Mucosa of descending colon (tissue), 3 donors: Measurements from ENCODE around the gene PKN3. TPM values are rescaled to one million over a fixed set of nuclear protein-coding genes. Genes with fewer than 3 reads are reported as not detected.

Source experiments
- ATAC-seq: fragments of 200-7000 bp; cut with Tn5 transposase; one replicate; pipeline ENCODE4 v1.9.1; 2020; ENCODE audit warnings: mild to moderate bottlenecking, moderate library complexity
- DNase-seq, 3 donors: peaks; one replicate each; pipeline ENCODE4 v3.0.0-alpha.2; 2020
- H3K36me3 ChIP-seq: fragments of 200-600 bp; one replicate; pipeline ENCODE4 v1.8.0; 2021; ENCODE audit warnings: low read depth, mild to moderate bottlenecking
- H3K4me1 ChIP-seq: fragments of 200-600 bp; one replicate; pipeline ENCODE4 v1.8.0; 2021; ENCODE audit warnings: low read depth, mild to moderate bottlenecking
- H3K4me3 ChIP-seq: fragments of 200-600 bp; one replicate; pipeline ENCODE4 v1.8.0; 2021; ENCODE audit warnings: mild to moderate bottlenecking
- H3K9me3 ChIP-seq: fragments of 200-600 bp; one replicate; pipeline ENCODE4 v1.8.0; 2021; ENCODE audit warnings: mild to moderate bottlenecking
- intact Hi-C, 2 donors: fragments of 100-400 bp; cut with DNase I in 1 of 2; cut with micrococcal nuclease in 1 of 2; formaldehyde crosslinking; loops; one replicate each; pipeline versions ENCODE4 v1.11.0 to v1.11.1; 2022; cut with DNase I, micrococcal nuclease
- total RNA-seq, 3 donors: library from RNA; stranded (reverse); fragmentation: NEBNext Ultra II Directional in 2 of 3; extraction: Animal tissue kit (Norgen Biotek cat#: 25700) in 2 of 3; gene quantifications; one replicate each; pipeline versions ENCODE4 v1.2.1 to v1.2.4, GENCODE V29; 2021 to 2023
- TF ChIP-seq, protein P1 (sequence below): fragments of 200-600 bp; IDR thresholded peaks from one replicate; pipeline ENCODE4 v1.8.0; 2022; ENCODE audit warnings: antibody characterized with exemption, mild to moderate bottlenecking
- donor health status: DM: no; HTN: no; CAD: no; lungs with moderate emphysema.
- donor health status: DM: no; HTN: no; CAD: no.
- donor health status: DM: no; HTN: yes; CAD: no.

Gene PKN3
- total RNA-seq, 3 donors from 2014 or later = 2.5 to 4.9 (median 3.8) TPM

DNA sequence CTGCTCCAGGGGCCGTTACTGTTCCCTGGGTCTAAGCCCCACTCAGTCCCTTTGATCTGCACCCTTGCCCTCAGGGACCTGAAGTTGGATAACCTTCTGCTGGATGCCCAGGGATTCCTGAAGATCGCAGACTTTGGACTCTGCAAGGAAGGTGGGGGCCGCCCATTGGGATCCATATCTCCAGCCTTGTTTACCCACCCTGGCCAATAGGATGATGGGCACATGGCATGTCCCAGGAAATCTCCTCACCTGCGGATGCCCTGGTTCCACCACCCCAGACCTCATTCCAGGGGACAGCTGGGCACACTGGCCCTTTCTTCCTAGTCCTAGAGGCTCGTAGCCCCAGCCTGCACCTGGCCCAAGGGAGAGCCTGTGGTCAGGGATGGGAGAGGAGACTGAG, 16.2 kb downstream of the PKN3 start:
- H3K4me3 ChIP-seq = no peak overlapping the region
- peak in 1 of 3 donors; percentile 29 for DNase-seq
- TF ChIP-seq, protein P1, sequence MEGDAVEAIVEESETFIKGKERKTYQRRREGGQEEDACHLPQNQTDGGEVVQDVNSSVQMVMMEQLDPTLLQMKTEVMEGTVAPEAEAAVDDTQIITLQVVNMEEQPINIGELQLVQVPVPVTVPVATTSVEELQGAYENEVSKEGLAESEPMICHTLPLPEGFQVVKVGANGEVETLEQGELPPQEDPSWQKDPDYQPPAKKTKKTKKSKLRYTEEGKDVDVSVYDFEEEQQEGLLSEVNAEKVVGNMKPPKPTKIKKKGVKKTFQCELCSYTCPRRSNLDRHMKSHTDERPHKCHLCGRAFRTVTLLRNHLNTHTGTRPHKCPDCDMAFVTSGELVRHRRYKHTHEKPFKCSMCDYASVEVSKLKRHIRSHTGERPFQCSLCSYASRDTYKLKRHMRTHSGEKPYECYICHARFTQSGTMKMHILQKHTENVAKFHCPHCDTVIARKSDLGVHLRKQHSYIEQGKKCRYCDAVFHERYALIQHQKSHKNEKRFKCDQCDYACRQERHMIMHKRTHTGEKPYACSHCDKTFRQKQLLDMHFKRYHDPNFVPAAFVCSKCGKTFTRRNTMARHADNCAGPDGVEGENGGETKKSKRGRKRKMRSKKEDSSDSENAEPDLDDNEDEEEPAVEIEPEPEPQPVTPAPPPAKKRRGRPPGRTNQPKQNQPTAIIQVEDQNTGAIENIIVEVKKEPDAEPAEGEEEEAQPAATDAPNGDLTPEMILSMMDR = no peak
- H3K9me3 ChIP-seq = no peaks in the 10 kb centered on the region
- peaks cover 7% of the 10 kb centered on the region for H3K4me1 ChIP-seq
- no peak for ATAC-seq
- H3K36me3 ChIP-seq = no peaks in the 10 kb centered on the region
- intact Hi-C loops = no loop called here

DNA sequence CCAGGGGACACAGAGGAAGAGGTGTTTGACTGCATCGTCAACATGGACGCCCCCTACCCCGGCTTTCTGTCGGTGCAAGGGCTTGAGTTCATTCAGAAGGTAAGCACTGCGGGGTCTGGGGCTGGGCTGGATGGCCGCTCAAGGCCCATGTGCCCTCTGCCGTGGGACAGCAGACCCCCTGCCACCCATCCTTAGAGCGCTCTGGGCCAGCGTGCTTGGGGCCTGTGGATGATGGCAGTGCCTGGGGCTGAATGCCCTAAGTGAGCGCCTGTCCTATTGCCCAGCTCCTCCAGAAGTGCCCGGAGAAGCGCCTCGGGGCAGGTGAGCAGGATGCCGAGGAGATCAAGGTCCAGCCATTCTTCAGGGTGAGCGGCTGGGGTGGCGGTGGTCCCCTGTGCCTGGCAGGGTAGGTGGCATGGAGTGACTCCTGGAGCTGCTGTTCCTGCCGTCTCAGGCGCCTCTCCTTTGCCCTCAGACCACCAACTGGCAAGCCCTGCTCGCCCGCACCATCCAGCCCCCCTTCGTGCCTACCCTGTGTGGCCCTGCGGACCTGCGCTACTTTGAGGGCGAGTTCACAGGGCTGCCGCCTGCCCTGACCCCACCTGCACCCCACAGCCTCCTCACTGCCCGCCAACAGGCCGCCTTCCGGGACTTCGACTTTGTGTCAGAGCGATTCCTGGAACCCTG, 17.8 kb downstream of the PKN3 start:
- TF ChIP-seq, protein P1 = no peak
- intact Hi-C loops = no loop called here
- peaks cover 4% of the 10 kb centered on the region for H3K36me3 ChIP-seq
- H3K4me1 ChIP-seq = peaks cover 12% of the 10 kb centered on the region
- DNase-seq (peak in 1 of 3 donors; percentile 32), ATAC-seq (no peak)
- no peaks in the 10 kb centered on the region for H3K9me3 ChIP-seq
- H3K4me3 ChIP-seq = no peak overlapping the region

DNA sequence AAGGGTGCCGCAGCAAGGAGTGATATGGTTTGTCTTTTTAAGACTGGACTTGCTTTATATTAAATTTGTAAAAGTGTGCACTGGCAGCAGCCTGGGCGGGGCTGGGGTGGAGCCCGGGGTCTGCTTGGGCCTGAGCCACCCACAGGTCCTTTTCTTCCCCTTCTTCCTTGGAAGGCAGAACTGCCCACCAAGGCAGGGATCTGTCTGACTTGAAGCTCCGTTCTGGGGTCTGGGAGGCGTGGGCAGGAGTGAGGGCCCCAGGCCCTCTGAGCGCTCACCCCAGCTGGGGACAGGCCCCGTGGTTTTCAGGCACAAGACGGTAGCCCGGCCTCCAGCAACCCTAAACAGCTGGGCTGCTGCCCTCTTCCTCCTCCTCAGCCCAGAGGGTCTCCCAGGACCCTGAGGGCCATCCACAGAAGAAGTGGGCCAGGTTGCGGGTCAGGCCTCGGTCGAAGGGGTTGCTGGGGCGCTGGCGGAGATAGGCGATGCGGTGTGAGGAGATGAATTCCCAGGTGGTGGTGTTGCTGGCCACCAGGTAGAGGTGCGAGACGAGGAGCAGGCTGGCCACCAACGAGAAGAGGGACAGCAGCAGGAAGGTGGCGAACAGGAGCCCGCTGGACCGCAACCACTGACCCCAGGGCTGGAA, 18.7 kb downstream of the PKN3 start:
- TF ChIP-seq, protein P1 = no peak
- peaks cover 4% of the 10 kb centered on the region for H3K36me3 ChIP-seq
- ATAC-seq (no peak), DNase-seq (no peak)
- no peaks in the 10 kb centered on the region for H3K9me3 ChIP-seq
- H3K4me1 ChIP-seq = peaks cover 14% of the 10 kb centered on the region
- H3K4me3 ChIP-seq = no peak overlapping the region
- intact Hi-C loops = no loop called here

DNA sequence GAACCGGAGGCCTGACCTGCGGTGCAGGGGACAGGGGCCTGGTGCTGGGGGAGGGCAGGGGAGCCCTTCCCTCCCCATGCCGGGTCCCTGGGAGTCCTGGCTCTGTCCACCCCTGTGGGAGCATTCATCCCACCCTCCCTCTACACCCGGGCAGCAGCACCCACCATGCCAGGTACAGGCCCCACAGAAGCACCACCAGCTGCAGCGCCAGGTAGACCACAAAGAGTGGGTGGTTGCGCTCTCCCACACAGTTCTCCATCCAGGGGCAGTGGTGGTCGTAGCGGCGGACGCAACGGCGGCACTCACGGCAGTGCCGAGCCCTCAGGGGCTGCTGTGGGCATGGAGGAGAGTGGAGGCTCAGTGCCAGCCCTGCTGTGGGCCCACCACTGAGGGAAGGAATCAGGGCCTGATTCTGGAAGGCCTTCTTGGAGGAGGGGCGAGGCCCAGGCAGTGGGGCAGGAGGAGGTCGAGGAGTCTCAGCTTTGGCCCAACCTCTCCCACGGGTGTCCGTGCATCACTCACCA, 19.2 kb downstream of the PKN3 start:
- no peak for ATAC-seq
- H3K36me3 ChIP-seq = peaks cover 4% of the 10 kb centered on the region
- H3K4me1 ChIP-seq = peaks cover 14% of the 10 kb centered on the region
- no peaks in the 10 kb centered on the region for H3K9me3 ChIP-seq
- no peak for DNase-seq
- TF ChIP-seq, protein P1 = no peak
- intact Hi-C loops = no loop called here
- no peak overlapping the region for H3K4me3 ChIP-seq

DNA sequence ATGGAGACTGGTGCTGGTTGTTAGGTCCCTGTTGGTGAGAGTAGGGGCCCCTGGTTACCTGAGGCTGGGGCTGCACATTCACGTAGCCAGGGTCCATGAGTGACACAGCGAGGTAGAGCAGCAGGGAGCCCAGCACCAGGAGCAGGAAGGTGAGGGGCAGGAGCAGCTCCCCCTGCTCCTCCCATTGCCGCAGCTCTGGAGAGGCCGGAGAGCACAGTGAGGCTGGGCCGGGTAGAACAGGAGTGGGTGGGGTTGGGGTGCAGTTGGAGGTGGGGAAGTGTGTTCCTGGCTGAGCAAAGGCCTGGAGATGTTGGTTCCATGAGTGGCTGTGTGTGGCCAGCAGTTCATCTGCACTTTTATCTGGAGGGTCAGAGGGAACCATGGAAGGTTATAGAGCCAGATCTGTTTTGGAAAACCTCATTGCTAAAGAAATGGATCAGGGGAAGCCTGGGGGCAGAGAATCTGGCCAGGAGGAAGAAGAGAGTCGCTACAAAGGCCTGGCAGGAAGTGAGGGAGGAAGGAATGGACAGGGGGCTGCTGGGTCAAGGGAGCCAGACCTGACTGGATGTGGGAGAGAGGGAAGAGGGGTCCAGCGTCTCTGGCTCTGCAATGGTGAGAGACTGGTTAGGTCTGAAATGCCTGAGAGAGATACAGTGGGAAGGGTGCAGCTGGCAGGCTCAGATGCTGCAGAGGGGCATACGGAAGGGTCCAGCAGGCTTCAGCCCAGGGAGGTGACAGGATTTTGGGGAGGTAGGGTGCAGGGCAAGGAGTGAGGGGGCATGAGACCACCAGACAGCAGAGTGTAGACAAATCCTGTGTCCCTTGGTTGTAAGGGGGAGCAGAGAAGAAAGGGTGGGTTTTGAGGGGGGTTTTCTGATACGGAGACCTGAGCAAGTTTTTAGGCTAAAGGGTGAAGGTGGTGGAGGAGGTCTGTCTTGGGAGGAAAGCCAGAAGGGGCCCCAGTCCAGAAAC, 20.4 kb downstream of the PKN3 start:
- Histone ChIP-seq H3K4me3 (no peak overlapping the region), H3K36me3 (peaks cover 4% of the 10 kb centered on the region), H3K4me1 (peaks cover 14% of the 10 kb centered on the region), H3K9me3 (no peaks in the 10 kb centered on the region)
- TF ChIP-seq, protein P1 = no peak
- ATAC-seq (no peak), DNase-seq (no peak)
- intact Hi-C loops = no loop called here
